Measurements from ENCODE around the gene BDNF. TPM values are rescaled to one million over a fixed set of nuclear protein-coding genes. Genes with fewer than 3 reads are reported as not detected.
A peak's percentile ranks its signal among the peaks of the same experiment; 100 is the strongest.

BDNF gene
- total and polyA plus RNA-seq, 2 experiments from 2014 or later, result 5.1 to 5.2 TPM

GRCh38 chr11:27717801-27718229 is 17.6 kb upstream of the BDNF start (continued):
- TF ChIP-seq ZNF462 (CRISPR knock-in tag; IDR thresholded peaks at IDR 0.05) (no peak), EZH2 (IDR thresholded peaks at IDR 0.05; ENCODE audit: low read depth, unreplicated experiment) (no peak), POLR2AphosphoS5 (IDR thresholded peaks at IDR 0.05; ENCODE audit: low read depth) (no peak), ETS1 (IDR thresholded peaks at IDR 0.05) (no peak), ZNF331 (CRISPR knock-in tag; IDR thresholded peaks at IDR 0.05; ENCODE audit: low read depth) (no peak), ZNF114 (CRISPR knock-in tag; IDR thresholded peaks at IDR 0.05) (no peak), STAT1 (IDR thresholded peaks at IDR 0.05; ENCODE audit: unreplicated experiment) (no peak)

DNA sequence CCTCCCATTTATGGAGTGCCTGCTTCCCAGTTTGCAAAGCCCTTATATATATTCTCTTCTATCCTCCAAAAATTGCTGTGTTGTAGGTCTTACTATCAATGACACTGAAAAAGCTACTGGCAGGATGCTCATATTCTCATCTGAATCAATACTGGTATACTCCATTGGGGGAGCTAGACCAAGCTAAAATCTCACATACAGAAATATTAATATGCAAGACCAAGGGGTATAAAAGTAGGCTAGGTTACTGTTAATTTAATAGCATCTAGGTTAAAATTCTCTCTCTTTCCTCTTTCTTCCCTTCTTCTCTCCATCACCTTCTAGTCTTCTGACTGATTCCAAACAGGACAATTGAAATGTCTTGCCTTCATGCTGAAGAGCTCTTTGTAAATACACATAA is 17.1 kb upstream of the BDNF start:
- no peak overlapping the region for H3K27ac ChIP-seq (ENCODE audit: low read depth)
- H3K9me2 ChIP-seq (ENCODE audit: insufficient read depth), result no peaks in the 10 kb centered on the region
- H3K27me3 ChIP-seq (ENCODE audit: insufficient read depth), result peaks cover 27% of the 10 kb centered on the region
- Mint-ChIP-seq H3K27me3 (ENCODE audit: insufficient read depth, low read depth, poor library complexity) (peaks cover 35% of the 10 kb centered on the region), H3K4me1 (peaks cover 31% of the 10 kb centered on the region), H3K27ac (peak overlapping the region; percentile 100), H3K36me3 (ENCODE audit: low read depth) (no peaks in the 10 kb centered on the region), H3K4me3 (peak overlapping the region; percentile 95), H3K9me3 (no peaks in the 10 kb centered on the region; the same call in 2 of the 3 replicates)
- H3K36me3 ChIP-seq (ENCODE audit: insufficient read depth), result no peaks in the 10 kb centered on the region
- ATAC-seq (no peak), DNase-seq (ENCODE audit: low spot score) (peak; percentile 25)
- no peaks in the 10 kb centered on the region for H3K79me2 ChIP-seq (replicated peaks; ENCODE audit: insufficient read depth)
- no peak overlapping the region for H2AFZ ChIP-seq
- H3K4me3 ChIP-seq, result peak overlapping the region; percentile 82
- H3F3A ChIP-seq (replicated peaks; ENCODE audit: low read depth), result peaks cover 11% of the 10 kb centered on the region; the same call in 1 of the 2 replicates
- H3K4me2 ChIP-seq, result peak overlapping the region; percentile 82
- peaks cover 24% of the 10 kb centered on the region for H3K4me1 ChIP-seq (ENCODE audit: insufficient read depth)
- no peak for TF ChIP-seq JUNB (IDR thresholded peaks at IDR 0.05; ENCODE audit: unreplicated experiment)
- TF ChIP-seq CTCF (conservative IDR thresholded peaks at IDR 0.05; ENCODE audit: low read depth in 2 of 2), result peak; percentile 22 to 52; a peak in 3 of 4 replicates
- no peaks in the 10 kb centered on the region for H4K20me1 ChIP-seq (replicated peaks; ENCODE audit: insufficient read depth)

Data from GM23338 (cell line).